Heart left ventricle (tissue), 13 donors: ENCODE data around the gene UBE2K.

Experiments
- POLR2A ChIP-seq, 2 donors: fragments of 450-650 bp; IDR thresholded peaks; one replicate each; pipeline ENCODE4 v1.6.1; 2017; ENCODE audit warnings: antibody characterized with exemption in 2 of 2, mild to moderate bottlenecking in 2 of 2, moderate library complexity in 2 of 2
- TF ChIP-seq, protein P1 (sequence below), 12 donors: fragments of 200-600 bp; sonication (generic) in 4 of 12; IDR thresholded peaks; one replicate each; pipeline versions ENCODE4 v1.5.0 to v1.8.0; 2018 to 2022; ENCODE audit warnings: antibody characterized with exemption in 12 of 12, mild to moderate bottlenecking in 5 of 12
- donor health status: ischemic (EF 13 %, LVEDD 7.1; RV severe dilation, severe dysfunction).
- donor health status: DM: no; HTN: yes; CAD: no.
- donor health status: DM: no; HTN: no; CAD: no.
- donor health status: ischemic (EF 25% LVEDD 6.9; RV normal size, moderate dysfunction).
- donor health status: ischemic (EF 25% LVEDD 5.7; RV mildly dilated, moderate dysfunction).
- donor health status: ischemic (EF 35%, LVEDD 5.7; RV mildly dilated, moderate dysfunction).
- donor health status: nonischemic (EF 11% LVEDD 7.7; RV severe dilation, severe dysfunction).
- donor health status: DM: yes; HTN: yes; CAD: no.
- donor health status: PGD.
- donor health status: ischemic (EF 29% LVEDD 5.4; RV normal size, mild dysfunction).
- donor health status: nonischemic (EF 23%, LVEDD 6.1; RV moderate dilation, normal function).

DNA sequence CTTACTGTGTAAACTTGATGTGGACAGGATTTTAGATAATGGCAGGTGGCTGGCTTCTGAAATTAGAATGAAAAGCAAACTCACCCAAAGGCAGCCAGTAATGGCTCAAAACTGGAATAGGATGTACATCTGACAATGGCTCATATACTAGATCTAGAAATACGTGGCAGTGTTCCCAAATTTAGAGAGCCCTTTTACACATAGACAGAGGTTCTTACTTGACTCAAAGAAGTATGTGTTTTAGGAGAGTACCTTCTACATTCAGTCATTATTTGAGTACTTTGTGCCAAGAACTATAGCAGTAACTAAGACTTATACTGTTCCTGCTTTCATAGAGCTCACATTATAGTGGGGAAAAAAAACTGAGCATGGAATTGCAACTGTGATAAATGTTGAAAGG, 48.0 kb downstream of the UBE2K start:
- TF ChIP-seq, protein P1, sequence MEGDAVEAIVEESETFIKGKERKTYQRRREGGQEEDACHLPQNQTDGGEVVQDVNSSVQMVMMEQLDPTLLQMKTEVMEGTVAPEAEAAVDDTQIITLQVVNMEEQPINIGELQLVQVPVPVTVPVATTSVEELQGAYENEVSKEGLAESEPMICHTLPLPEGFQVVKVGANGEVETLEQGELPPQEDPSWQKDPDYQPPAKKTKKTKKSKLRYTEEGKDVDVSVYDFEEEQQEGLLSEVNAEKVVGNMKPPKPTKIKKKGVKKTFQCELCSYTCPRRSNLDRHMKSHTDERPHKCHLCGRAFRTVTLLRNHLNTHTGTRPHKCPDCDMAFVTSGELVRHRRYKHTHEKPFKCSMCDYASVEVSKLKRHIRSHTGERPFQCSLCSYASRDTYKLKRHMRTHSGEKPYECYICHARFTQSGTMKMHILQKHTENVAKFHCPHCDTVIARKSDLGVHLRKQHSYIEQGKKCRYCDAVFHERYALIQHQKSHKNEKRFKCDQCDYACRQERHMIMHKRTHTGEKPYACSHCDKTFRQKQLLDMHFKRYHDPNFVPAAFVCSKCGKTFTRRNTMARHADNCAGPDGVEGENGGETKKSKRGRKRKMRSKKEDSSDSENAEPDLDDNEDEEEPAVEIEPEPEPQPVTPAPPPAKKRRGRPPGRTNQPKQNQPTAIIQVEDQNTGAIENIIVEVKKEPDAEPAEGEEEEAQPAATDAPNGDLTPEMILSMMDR (IDR thresholded peaks at IDR 0.05): no peak
- no peak for TF ChIP-seq POLR2A (IDR thresholded peaks at IDR 0.05)
